Brain microvascular endothelial cell (primary cell): Measurements from ENCODE around the gene CTNND2.

ENCODE experiments used
- DNase-seq: peaks from one replicate; pipeline ENCODE4 v3.0.0-alpha.2; 2020
- H3K27ac ChIP-seq: fragments of 250-450 bp; sonication (Bioruptor Pico); 2 replicates; pipeline ENCODE4 v1.5.1; 2020; ENCODE audit warnings: mild to moderate bottlenecking, moderate library complexity
- H3K27me3 ChIP-seq: fragments of 250-450 bp; sonication (Bioruptor Pico); replicated peaks from 2 replicates; pipeline ENCODE4 v1.5.1; 2020; ENCODE audit warnings: mild to moderate bottlenecking
- H3K36me3 ChIP-seq: fragments of 250-450 bp; sonication (Bioruptor Pico); replicated peaks from 2 replicates; pipeline ENCODE4 v1.5.1; 2020; ENCODE audit warnings: mild to moderate bottlenecking
- H3K4me3 ChIP-seq: 2 replicates; pipeline ENCODE4 v1.5.1; 2011; ENCODE audit warnings: low read depth, mild to moderate bottlenecking, control low read depth, low read length, moderate library complexity
- CTCF ChIP-seq: IDR thresholded peaks from 2 replicates; pipeline ENCODE4 v1.5.1; 2011; ENCODE audit warnings: low read depth, mild to moderate bottlenecking, moderate library complexity, low read length, control low read depth, inconsistent platforms; ENCODE audit errors: missing control alignments
- in situ Hi-C: cut with HindIII; loops from 2 replicates; pipeline ENCODE4 v1.10.0; 2017; ENCODE audit warnings: low sequenced_read_pairs, low pct_ligation_motif_present

Gene CTNND2

DNA sequence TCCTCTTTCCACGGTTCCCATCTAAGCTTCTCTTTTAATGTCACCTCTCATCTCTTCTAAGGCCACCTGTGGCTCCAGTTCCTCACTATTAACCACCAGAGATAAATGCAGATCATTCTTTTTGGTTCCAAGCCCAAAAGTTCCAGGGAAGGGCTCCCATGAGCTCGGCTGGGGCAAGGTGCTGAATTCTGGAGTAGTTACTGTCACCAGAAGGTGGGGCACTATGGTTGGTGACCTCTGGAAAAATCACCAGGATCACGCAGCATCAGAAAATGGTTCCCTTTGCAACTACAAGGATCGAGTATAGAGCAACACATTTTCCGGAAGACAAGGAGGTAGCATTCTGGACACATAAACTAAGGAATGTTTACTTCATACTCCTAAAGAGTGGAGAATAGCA is 614.5 kb downstream of the CTNND2 start:
- DNase-seq = no peak
- Histone ChIP-seq H3K36me3 (no peaks in the 10 kb centered on the region), H3K4me3 (no peak overlapping the region), H3K27ac (no peak overlapping the region), H3K27me3 (no peaks in the 10 kb centered on the region)
- TF ChIP-seq CTCF = no peak
- in situ Hi-C loops = no loop called here

DNA sequence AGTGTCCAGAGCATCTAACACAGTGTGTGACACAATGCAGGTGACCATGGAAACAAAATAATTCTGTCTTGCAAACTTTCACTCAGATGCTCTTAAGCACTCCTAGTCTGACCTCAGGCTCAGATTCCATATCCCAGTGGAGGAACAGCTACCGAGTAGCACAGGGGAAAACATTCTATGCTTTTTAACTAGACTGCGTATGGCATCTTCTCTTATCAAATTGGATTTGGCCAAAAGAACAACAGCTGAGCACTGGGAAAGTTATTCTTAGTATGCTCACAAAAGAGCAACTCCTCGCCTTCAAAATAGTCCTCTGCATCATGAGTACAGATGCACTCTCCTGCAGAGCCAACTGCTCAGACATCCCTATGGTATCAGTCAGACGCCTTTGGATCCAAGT is 615.0 kb downstream of the CTNND2 start:
- no peak overlapping the region for H3K27ac ChIP-seq
- DNase-seq = no peak
- in situ Hi-C loops = no loop called here
- H3K36me3 ChIP-seq = no peaks in the 10 kb centered on the region
- no peaks in the 10 kb centered on the region for H3K27me3 ChIP-seq
- TF ChIP-seq CTCF = no peak
- no peak overlapping the region for H3K4me3 ChIP-seq

DNA sequence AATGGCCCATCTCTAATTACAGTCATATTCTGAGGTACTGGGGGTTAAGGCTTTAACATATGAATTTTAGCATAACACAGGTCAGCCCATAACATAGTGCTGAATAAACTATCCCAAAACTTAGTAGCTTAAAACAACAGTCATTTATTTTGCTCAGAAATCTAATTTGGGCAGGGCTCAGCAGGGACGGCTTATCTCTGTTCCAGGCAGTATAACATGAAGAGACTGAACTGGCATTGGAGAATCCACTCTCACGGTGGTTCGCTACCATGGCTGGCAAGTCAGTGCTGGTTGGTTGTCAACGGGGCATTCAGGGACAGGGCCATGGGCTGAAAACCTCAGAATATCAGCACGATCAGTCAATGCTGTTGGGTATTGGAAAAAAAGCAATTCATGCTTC is 622.4 kb downstream of the CTNND2 start:
- no peaks in the 10 kb centered on the region for H3K36me3 ChIP-seq
- H3K4me3 ChIP-seq = no peak overlapping the region
- no peak overlapping the region for H3K27ac ChIP-seq
- DNase-seq = no peak
- in situ Hi-C loops = no loop called here
- no peak for TF ChIP-seq CTCF
- no peaks in the 10 kb centered on the region for H3K27me3 ChIP-seq

DNA sequence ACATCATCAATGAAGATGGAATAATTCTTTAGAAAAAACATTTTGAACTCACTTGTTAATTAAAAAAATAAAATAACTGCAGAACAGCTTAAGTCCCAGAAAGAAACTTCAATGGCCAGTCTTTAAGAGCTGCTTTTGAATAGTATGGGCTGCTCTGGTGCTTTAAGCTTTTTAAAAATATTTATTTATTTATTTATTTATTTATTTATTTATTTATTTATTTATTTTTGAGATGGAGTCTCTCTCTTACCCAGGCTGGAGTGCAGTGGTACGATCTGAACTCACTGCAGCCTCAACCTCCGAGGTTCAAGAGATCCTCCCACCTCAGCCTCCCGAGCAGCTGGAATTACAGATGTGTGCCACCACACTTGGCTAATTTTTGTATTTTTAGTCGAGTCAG is 626.9 kb downstream of the CTNND2 start:
- in situ Hi-C loops = no loop called here
- Histone ChIP-seq H3K36me3 (no peaks in the 10 kb centered on the region), H3K27ac (no peak overlapping the region), H3K4me3 (no peak overlapping the region), H3K27me3 (no peaks in the 10 kb centered on the region)
- no peak for DNase-seq
- TF ChIP-seq CTCF = no peak

GRCh38 chr5:11273180-11273903 is 630.9 kb downstream of the CTNND2 start:
- Histone ChIP-seq H3K4me3 (no peak overlapping the region), H3K36me3 (no peaks in the 10 kb centered on the region), H3K27me3 (no peaks in the 10 kb centered on the region), H3K27ac (no peak overlapping the region)
- no peak for DNase-seq
- TF ChIP-seq CTCF = no peak
- in situ Hi-C loops = no loop called here

- DNase-seq = no peak
- no peaks in the 10 kb centered on the region for H3K27me3 ChIP-seq
- in situ Hi-C loops = no loop called here
- no peak for TF ChIP-seq CTCF
- no peak overlapping the region for H3K27ac ChIP-seq
- H3K4me3 ChIP-seq = no peak overlapping the region
- no peaks in the 10 kb centered on the region for H3K36me3 ChIP-seq
Observed at GRCh38 chr5:11269515-11269914, 634.7 kb downstream of the CTNND2 start.
